HepG2 (cell line): ENCODE measurements around the gene SYNGR2. TPM values are rescaled to one million over a fixed set of nuclear protein-coding genes. Genes with fewer than 3 reads are reported as not detected.

ENCODE experiments used
- CHCHD3 ChIP-seq: sonication (generic); formaldehyde crosslinking; IDR thresholded peaks from 2 replicates; pipeline ENCODE4 v1.8.0; 2022; ENCODE audit warnings: mild to moderate bottlenecking, missing genetic modification reagents, moderate library complexity
- CREB1 ChIP-seq, 2 experiments: fragments of 450-650 bp in 1 of 2; IDR thresholded peaks; 2 replicates each; pipeline ENCODE4 v1.6.1; 2016 to 2017; ENCODE audit warnings: control low read depth in 1 of 2, mild to moderate bottlenecking in 1 of 2, missing compliant biosample characterization in 1 of 2, missing genetic modification characterization in 1 of 2
- HDAC1 ChIP-seq: sonication (generic); formaldehyde crosslinking; IDR thresholded peaks from 2 replicates; pipeline ENCODE4 v1.5.1; 2020; ENCODE audit warnings: mild to moderate bottlenecking, missing genetic modification reagents
- MATR3 ChIP-seq: sonication (generic); formaldehyde crosslinking; IDR thresholded peaks from 2 replicates; pipeline ENCODE4 v1.4.0; 2020; ENCODE audit warnings: missing genetic modification reagents
- MEF2D ChIP-seq: sonication (generic); formaldehyde crosslinking; IDR thresholded peaks from 2 replicates; pipeline ENCODE4 v1.5.1; 2020; ENCODE audit warnings: mild to moderate bottlenecking, missing genetic modification reagents
- NR2F1 ChIP-seq, 2 experiments: fragments of 450-650 bp in 1 of 2; formaldehyde crosslinking in 1 of 2; IDR thresholded peaks; 2 replicates each; pipeline versions ENCODE4 v1.5.0 to v1.6.1; 2016 to 2020; ENCODE audit warnings: mild to moderate bottlenecking in 1 of 2, missing compliant biosample characterization in 1 of 2, missing genetic modification reagents in 1 of 2, moderate library complexity in 1 of 2
- PCBP2 ChIP-seq: fragments of 200-400 bp; formaldehyde crosslinking; optimal IDR thresholded peaks from 2 replicates; pipeline ENCODE3; 2018; ENCODE audit warnings: low read length, low read depth; ENCODE audit not compliant: poor library complexity, severe bottlenecking
- SP4 ChIP-seq: sonication (generic); formaldehyde crosslinking; IDR thresholded peaks from 2 replicates; pipeline ENCODE4 v1.8.1; 2023; ENCODE audit warnings: mild to moderate bottlenecking, missing genetic modification reagents
- ZFAT ChIP-seq: sonication (generic); formaldehyde crosslinking; conservative IDR thresholded peaks from 2 replicates; pipeline ENCODE4 v1.8.1; 2023; ENCODE audit warnings: missing genetic modification reagents, inconsistent platforms
- ZFP37 ChIP-seq: sonication (generic); formaldehyde crosslinking; IDR thresholded peaks from 2 replicates; pipeline ENCODE4 v1.4.0; 2020; ENCODE audit warnings: missing genetic modification reagents, borderline replicate concordance
- ZNF557 ChIP-seq: sonication (generic); formaldehyde crosslinking; IDR thresholded peaks from 2 replicates; pipeline ENCODE4 v1.4.0; 2020; ENCODE audit warnings: missing genetic modification reagents
- polyA plus RNA-seq, 8 experiments: library from polyadenylated mRNA; depleted of rRNA in 3 of 8; stranded (reverse) in 7 of 8; unstranded in 1 of 8; fragments of >200 nt; fragmentation: Illumina TruSeq in 4 of 8; extraction: Trizol in 4 of 8; gene quantifications; 2 replicates each; pipeline versions ENCODE4 v1.2.1 to v1.2.3, GENCODE V29; 2011 to 2016; ENCODE audit warnings: low read depth in 4 of 8, missing spikeins in 1 of 8, mixed read lengths in 1 of 8; ENCODE audit not compliant: insufficient read depth in 1 of 8
- total RNA-seq, 5 experiments: library from RNA; depleted of rRNA; stranded (reverse); fragments of >200 nt; fragmentation: Illumina TruSeq; extraction: Trizol; gene quantifications; 2 replicates each; pipeline ENCODE4 v1.2.3, GENCODE V29; 2016; ENCODE audit warnings: low read depth in 1 of 5
- TF ChIP-seq, protein P1 (sequence below): sonication (generic); formaldehyde crosslinking; IDR thresholded peaks from 2 replicates; pipeline ENCODE4 v1.8.0; 2022; ENCODE audit warnings: mild to moderate bottlenecking, missing genetic modification reagents, moderate library complexity
- TF ChIP-seq, protein P2 (sequence below): sonication (generic); formaldehyde crosslinking; IDR thresholded peaks from 2 replicates; pipeline ENCODE4 v1.9.0; 2022; ENCODE audit warnings: low read depth, missing genetic modification reagents
- TF ChIP-seq, protein P3 (sequence below): sonication (generic); formaldehyde crosslinking; IDR thresholded peaks from 2 replicates; pipeline ENCODE4 v1.4.0; 2020; ENCODE audit warnings: missing genetic modification reagents; ENCODE audit errors: not compliant biosample characterization
- TF ChIP-seq, protein P4 (sequence below): sonication (generic); formaldehyde crosslinking; IDR thresholded peaks from 2 replicates; pipeline ENCODE4 v1.4.0; 2020; ENCODE audit warnings: missing genetic modification reagents
- TF ChIP-seq, protein P5 (sequence below): sonication (generic); formaldehyde crosslinking; conservative IDR thresholded peaks from 2 replicates; pipeline ENCODE4 v1.8.0; 2022; ENCODE audit warnings: mild to moderate bottlenecking, moderate library complexity, missing genetic modification reagents
- TF ChIP-seq, protein P6 (sequence below): IDR thresholded peaks from 2 replicates; pipeline ENCODE4 v1.6.1; 2012; ENCODE audit warnings: low read length, improper control_type of control experiment

The SYNGR2 gene
- total and polyA plus RNA-seq, 2 of the 13 experiments (the other 11 are each of a cell fraction or from before 2014, with no cell fraction given), result 46.7 to 170 TPM

DNA sequence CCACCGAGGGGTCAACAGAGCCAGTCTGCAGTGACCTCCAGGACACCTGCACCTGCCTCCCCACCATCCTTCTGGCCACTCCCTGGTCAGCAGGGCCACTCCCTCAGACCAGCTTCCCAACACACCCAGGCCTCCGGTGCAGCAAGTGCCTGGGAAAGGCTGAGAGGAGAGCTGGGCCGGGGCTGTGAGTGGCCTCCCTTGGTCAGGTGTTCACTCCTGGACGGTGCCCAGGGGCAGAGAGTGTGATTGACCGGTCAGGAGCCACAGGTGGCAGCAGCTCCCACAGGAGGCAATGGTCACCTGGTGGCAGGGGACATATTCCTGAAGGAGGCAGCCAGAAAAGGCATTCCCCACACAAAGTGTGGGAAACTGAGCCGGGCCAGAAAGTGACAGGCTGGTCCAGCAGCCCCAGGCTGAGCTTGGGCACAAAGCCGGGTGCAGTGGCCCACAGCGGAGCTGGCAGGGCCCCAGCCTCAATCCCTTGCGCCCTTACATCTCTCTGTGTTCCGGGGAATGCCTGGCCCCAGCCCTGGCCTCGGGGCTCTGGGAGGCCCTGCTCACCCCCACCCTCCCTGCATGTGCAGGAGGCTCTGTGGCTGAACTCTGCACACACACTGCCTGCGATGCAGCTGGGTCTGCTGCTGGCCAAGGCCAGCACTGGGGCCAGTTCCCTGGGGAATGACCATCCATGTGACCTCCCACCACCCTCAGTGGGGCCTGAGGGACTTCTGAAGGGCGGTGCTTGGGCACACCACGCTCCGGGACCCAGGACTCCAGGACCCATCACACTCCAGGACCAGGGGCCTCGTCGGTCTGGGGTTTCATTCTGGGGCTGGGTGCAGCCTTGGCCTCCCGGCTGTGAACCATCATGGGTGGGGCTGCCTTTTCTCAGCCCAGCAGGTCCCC lies 23.4 kb upstream of the SYNGR2 start (continued):
- TF ChIP-seq, protein P1, sequence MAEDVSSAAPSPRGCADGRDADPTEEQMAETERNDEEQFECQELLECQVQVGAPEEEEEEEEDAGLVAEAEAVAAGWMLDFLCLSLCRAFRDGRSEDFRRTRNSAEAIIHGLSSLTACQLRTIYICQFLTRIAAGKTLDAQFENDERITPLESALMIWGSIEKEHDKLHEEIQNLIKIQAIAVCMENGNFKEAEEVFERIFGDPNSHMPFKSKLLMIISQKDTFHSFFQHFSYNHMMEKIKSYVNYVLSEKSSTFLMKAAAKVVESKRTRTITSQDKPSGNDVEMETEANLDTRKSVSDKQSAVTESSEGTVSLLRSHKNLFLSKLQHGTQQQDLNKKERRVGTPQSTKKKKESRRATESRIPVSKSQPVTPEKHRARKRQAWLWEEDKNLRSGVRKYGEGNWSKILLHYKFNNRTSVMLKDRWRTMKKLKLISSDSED, result no peak
- TF ChIP-seq HDAC1 (peak; percentile 81), ZNF557 (CRISPR knock-in tag) (peak; percentile 97; the same call in 1 of the 2 replicates), NR2F1 (CRISPR knock-in tag; IDR thresholded peaks at IDR 0.05) (peak in 1 of 2 experiments; percentile 53; a peak in 1 of 4 replicates), ZFP37 (peak; percentile 94; the same call in 1 of the 2 replicates), ZFAT (CRISPR knock-in tag) (no peak), SP4 (CRISPR knock-in tag) (no peak; the same call in none of the 2 replicates), MEF2D (CRISPR knock-in tag) (peak; percentile 55; the same call in 1 of the 2 replicates), CHCHD3 (CRISPR knock-in tag) (no peak), CREB1 (IDR thresholded peaks at IDR 0.05) (no peak), CREB1 (CRISPR knock-in tag; IDR thresholded peaks at IDR 0.05) (no peak), PCBP2 (no peak), MATR3 (CRISPR knock-in tag) (no peak)
- TF ChIP-seq, protein P2, sequence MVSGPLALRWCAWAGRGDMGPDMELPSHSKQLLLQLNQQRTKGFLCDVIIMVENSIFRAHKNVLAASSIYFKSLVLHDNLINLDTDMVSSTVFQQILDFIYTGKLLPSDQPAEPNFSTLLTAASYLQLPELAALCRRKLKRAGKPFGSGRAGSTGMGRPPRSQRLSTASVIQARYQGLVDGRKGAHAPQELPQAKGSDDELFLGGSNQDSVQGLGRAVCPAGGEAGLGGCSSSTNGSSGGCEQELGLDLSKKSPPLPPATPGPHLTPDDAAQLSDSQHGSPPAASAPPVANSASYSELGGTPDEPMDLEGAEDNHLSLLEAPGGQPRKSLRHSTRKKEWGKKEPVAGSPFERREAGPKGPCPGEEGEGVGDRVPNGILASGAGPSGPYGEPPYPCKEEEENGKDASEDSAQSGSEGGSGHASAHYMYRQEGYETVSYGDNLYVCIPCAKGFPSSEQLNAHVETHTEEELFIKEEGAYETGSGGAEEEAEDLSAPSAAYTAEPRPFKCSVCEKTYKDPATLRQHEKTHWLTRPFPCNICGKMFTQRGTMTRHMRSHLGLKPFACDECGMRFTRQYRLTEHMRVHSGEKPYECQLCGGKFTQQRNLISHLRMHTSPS (CRISPR knock-in tag), result peak; percentile 77; the same call in 1 of the 2 replicates
- TF ChIP-seq, protein P3, sequence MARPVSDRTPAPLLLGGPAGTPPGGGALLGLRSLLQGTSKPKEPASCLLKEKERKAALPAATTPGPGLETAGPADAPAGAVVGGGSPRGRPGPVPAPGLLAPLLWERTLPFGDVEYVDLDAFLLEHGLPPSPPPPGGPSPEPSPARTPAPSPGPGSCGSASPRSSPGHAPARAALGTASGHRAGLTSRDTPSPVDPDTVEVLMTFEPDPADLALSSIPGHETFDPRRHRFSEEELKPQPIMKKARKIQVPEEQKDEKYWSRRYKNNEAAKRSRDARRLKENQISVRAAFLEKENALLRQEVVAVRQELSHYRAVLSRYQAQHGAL, result peak; percentile 90
- TF ChIP-seq, protein P4, sequence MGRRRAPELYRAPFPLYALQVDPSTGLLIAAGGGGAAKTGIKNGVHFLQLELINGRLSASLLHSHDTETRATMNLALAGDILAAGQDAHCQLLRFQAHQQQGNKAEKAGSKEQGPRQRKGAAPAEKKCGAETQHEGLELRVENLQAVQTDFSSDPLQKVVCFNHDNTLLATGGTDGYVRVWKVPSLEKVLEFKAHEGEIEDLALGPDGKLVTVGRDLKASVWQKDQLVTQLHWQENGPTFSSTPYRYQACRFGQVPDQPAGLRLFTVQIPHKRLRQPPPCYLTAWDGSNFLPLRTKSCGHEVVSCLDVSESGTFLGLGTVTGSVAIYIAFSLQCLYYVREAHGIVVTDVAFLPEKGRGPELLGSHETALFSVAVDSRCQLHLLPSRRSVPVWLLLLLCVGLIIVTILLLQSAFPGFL (CRISPR knock-in tag), result no peak
- TF ChIP-seq, protein P5, sequence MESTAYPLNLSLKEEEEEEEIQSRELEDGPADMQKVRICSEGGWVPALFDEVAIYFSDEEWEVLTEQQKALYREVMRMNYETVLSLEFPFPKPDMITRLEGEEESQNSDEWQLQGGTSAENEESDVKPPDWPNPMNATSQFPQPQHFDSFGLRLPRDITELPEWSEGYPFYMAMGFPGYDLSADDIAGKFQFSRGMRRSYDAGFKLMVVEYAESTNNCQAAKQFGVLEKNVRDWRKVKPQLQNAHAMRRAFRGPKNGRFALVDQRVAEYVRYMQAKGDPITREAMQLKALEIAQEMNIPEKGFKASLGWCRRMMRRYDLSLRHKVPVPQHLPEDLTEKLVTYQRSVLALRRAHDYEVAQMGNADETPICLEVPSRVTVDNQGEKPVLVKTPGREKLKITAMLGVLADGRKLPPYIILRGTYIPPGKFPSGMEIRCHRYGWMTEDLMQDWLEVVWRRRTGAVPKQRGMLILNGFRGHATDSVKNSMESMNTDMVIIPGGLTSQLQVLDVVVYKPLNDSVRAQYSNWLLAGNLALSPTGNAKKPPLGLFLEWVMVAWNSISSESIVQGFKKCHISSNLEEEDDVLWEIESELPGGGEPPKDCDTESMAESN, result no peak
- TF ChIP-seq, protein P6, sequence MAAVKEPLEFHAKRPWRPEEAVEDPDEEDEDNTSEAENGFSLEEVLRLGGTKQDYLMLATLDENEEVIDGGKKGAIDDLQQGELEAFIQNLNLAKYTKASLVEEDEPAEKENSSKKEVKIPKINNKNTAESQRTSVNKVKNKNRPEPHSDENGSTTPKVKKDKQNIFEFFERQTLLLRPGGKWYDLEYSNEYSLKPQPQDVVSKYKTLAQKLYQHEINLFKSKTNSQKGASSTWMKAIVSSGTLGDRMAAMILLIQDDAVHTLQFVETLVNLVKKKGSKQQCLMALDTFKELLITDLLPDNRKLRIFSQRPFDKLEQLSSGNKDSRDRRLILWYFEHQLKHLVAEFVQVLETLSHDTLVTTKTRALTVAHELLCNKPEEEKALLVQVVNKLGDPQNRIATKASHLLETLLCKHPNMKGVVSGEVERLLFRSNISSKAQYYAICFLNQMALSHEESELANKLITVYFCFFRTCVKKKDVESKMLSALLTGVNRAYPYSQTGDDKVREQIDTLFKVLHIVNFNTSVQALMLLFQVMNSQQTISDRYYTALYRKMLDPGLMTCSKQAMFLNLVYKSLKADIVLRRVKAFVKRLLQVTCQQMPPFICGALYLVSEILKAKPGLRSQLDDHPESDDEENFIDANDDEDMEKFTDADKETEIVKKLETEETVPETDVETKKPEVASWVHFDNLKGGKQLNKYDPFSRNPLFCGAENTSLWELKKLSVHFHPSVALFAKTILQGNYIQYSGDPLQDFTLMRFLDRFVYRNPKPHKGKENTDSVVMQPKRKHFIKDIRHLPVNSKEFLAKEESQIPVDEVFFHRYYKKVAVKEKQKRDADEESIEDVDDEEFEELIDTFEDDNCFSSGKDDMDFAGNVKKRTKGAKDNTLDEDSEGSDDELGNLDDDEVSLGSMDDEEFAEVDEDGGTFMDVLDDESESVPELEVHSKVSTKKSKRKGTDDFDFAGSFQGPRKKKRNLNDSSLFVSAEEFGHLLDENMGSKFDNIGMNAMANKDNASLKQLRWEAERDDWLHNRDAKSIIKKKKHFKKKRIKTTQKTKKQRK, result no peak
